HCT116 (cell line): ENCODE results near the gene PSMB7. TPM values are rescaled to one million over a fixed set of nuclear protein-coding genes. Genes with fewer than 3 reads are reported as not detected.

Experiments used
- ATAC-seq: fragments of 200-7000 bp; cut with Tn5 transposase; 2 replicates; pipeline ENCODE4 v1.9.1; 2020; ENCODE audit warnings: mild to moderate bottlenecking, moderate library complexity
- BruUV-seq: library from RNA; stranded (reverse); fragments of 400-500 nt; replicated peaks from 2 replicates; lab custom pipeline; 2021; lab: Mats Ljungman, UMichigan
- CTCF ChIA-PET: fragments of 300-600 bp; sonication (Branson Sonifier 250); formaldehyde crosslinking; loops from one replicate; lab custom pipeline; 2021; ENCODE audit warnings: antibody characterized with exemption; lab: Charles Lee
- POLR2A ChIA-PET: fragments of 300-600, 350-600 bp; sonication (Branson Sonifier 250); formaldehyde crosslinking; loops from one replicate; lab custom pipeline; 2021; ENCODE audit warnings: antibody characterized with exemption; lab: Charles Lee
- RAD21 ChIA-PET, 2 experiments: fragments of 300-600 bp; sonication (Branson Sonifier 250); formaldehyde crosslinking; loops; one replicate each; lab custom pipeline; 2023; ENCODE audit warnings: low total read pairs in 2 of 2; ENCODE audit not compliant: uncharacterized antibody in 2 of 2, unreplicated experiment in 2 of 2, low non-redundant PET in 1 of 2; lab: Charles Lee
- DNase-seq: peaks from one replicate; pipeline ENCODE4 v3.0.0-alpha.2; 2010; ENCODE audit warnings: low read depth, low spot score
- H2AFZ ChIP-seq: fragments of 200-600 bp; shearing (Covaris generic), sonication (generic); 2 replicates; pipeline ENCODE4 v1.6.1; 2017; ENCODE audit warnings: low read depth, mixed run types, mixed read lengths, antibody characterized with exemption, low read length; ENCODE audit not compliant: poor library complexity, severe bottlenecking
- H3K27ac ChIP-seq: 2 replicates; pipeline ENCODE4 v1.5.1; 2012; ENCODE audit warnings: low read depth, low read length
- H3K27me3 ChIP-seq: fragments of 200-600 bp; sonication (generic); 2 replicates; pipeline ENCODE4 v1.6.1; 2016; ENCODE audit warnings: mixed run types, low read length, mixed read lengths; ENCODE audit not compliant: insufficient read depth
- H3K36me3 ChIP-seq, 2 experiments: fragments of 200-500 bp in 1 of 2; fragments of 200-600 bp in 1 of 2; sonication (Bioruptor generic) in 1 of 2; sonication (generic) in 1 of 2; 2 replicates each; pipeline versions ENCODE4 v1.5.1 to v1.6.1; 2014 to 2016; ENCODE audit warnings: low read length in 2 of 2, inconsistent platforms in 1 of 2, mixed read lengths in 1 of 2, mixed run types in 1 of 2; ENCODE audit not compliant: insufficient read depth in 2 of 2, control insufficient read depth in 1 of 2
- H3K4me1 ChIP-seq, 2 experiments: fragments of 200-600 bp in 1 of 2; sonication (generic) in 1 of 2; 2 replicates each; pipeline versions ENCODE4 v1.5.1 to v1.6.1; 2012 to 2017; ENCODE audit warnings: low read length in 2 of 2, inconsistent platforms in 1 of 2, mild to moderate bottlenecking in 1 of 2, mixed read lengths in 1 of 2, mixed run types in 1 of 2, moderate library complexity in 1 of 2; ENCODE audit not compliant: insufficient read depth in 2 of 2, control insufficient read depth in 1 of 2
- H3K4me2 ChIP-seq: fragments of 200-600 bp; sonication (generic); 2 replicates; pipeline ENCODE4 v1.6.1; 2017; ENCODE audit warnings: mixed run types, low read length, mixed read lengths
- H3K4me3 ChIP-seq, 2 experiments: fragments of 200-600 bp in 1 of 2; sonication (generic) in 1 of 2; replicated peaks in 1 of 2; 2 replicates each; pipeline ENCODE4 v1.5.1; 2011 to 2016; ENCODE audit warnings: low read length in 2 of 2, control low read depth in 1 of 2, low read depth in 1 of 2, mild to moderate bottlenecking in 1 of 2, mixed read lengths in 1 of 2, mixed run types in 1 of 2
- H3K79me2 ChIP-seq: fragments of 200-600 bp; sonication (generic); 2 replicates; pipeline ENCODE4 v1.6.1; 2017; ENCODE audit warnings: mild to moderate bottlenecking, mixed run types, low read length, moderate library complexity, mixed read lengths; ENCODE audit not compliant: insufficient read depth
- H3K9ac ChIP-seq: fragments of 200-600 bp; sonication (generic); 2 replicates; pipeline ENCODE4 v1.6.1; 2016; ENCODE audit warnings: low read length, mixed read lengths
- H3K9me2 ChIP-seq: fragments of 200-600 bp; sonication (generic), shearing (Covaris generic); 2 replicates; pipeline ENCODE4 v1.6.1; 2017; ENCODE audit warnings: mixed run types, mild to moderate bottlenecking, moderate library complexity; ENCODE audit not compliant: insufficient read depth
- H3K9me3 ChIP-seq, 2 experiments: fragments of 200-500 bp in 1 of 2; fragments of 200-600 bp in 1 of 2; sonication (Bioruptor generic) in 1 of 2; sonication (generic) in 1 of 2; 2 replicates each; pipeline ENCODE4 v1.6.1; 2014 to 2017; ENCODE audit warnings: low read length in 2 of 2, mixed read lengths in 2 of 2, inconsistent platforms in 1 of 2, low read depth in 1 of 2, mild to moderate bottlenecking in 1 of 2, mixed run types in 1 of 2, moderate library complexity in 1 of 2; ENCODE audit not compliant: control insufficient read depth in 1 of 2, insufficient read depth in 1 of 2
- H4K20me1 ChIP-seq: fragments of 200-600 bp; sonication (generic), shearing (Covaris generic); 2 replicates; pipeline ENCODE4 v1.6.1; 2017; ENCODE audit warnings: mixed run types, mild to moderate bottlenecking, moderate library complexity; ENCODE audit not compliant: insufficient read depth
- CBX3 ChIP-seq: IDR thresholded peaks from 2 replicates; pipeline ENCODE4 v1.6.1; 2012; ENCODE audit warnings: low read depth
- CEBPB ChIP-seq: IDR thresholded peaks from 2 replicates; pipeline ENCODE4 v1.6.1; 2012; ENCODE audit warnings: low read depth
- EZH2 ChIP-seq: fragments of 200-600 bp; sonication (generic); IDR thresholded peaks from 2 replicates; pipeline ENCODE4 v1.6.1; 2017; ENCODE audit warnings: antibody characterized with exemption, mixed run types
- EZH2phosphoT487 ChIP-seq: fragments of 200-600 bp; IDR thresholded peaks from 2 replicates; pipeline ENCODE4 v1.6.1; 2018; ENCODE audit warnings: antibody characterized with exemption, borderline replicate concordance
- JUND ChIP-seq: IDR thresholded peaks from 2 replicates; pipeline ENCODE4 v1.6.1; 2012
- MAX ChIP-seq: IDR thresholded peaks from 2 replicates; pipeline ENCODE4 v1.6.1; 2012
- POLR2AphosphoS5 ChIP-seq: IDR thresholded peaks from 2 replicates; pipeline ENCODE4 v1.6.1; 2011; ENCODE audit warnings: mild to moderate bottlenecking, low read depth, low read length, moderate library complexity
- SP1 ChIP-seq: IDR thresholded peaks from 2 replicates; pipeline ENCODE4 v1.6.1; 2012; ENCODE audit warnings: low read depth
- YY1 ChIP-seq: IDR thresholded peaks from 2 replicates; pipeline ENCODE4 v1.6.1; 2011; ENCODE audit warnings: low read length, low read depth, moderate library complexity, mild to moderate bottlenecking; ENCODE audit not compliant: insufficient replicate concordance; ENCODE audit errors: extremely low read depth
- intact Hi-C: fragments of 100-400 bp; cut with micrococcal nuclease; formaldehyde crosslinking; loops from 2 replicates; pipeline ENCODE4 v1.10.0; 2022
- total RNA-seq: library from RNA; stranded (reverse); gene quantifications from one replicate; pipeline ENCODE4 v1.2.1, GENCODE V29; 2021; ENCODE audit not compliant: unreplicated experiment
- TF ChIP-seq, protein P1 (sequence below), 3 experiments: fragments of 200-600 bp in 1 of 3; sonication (generic) in 1 of 3; IDR thresholded peaks in 2 of 3; conservative IDR thresholded peaks in 1 of 3; 2 replicates each; pipeline ENCODE4 v1.5.1; 2012 to 2017; ENCODE audit warnings: low read depth in 2 of 3, low read length in 2 of 3, antibody characterized with exemption in 1 of 3, borderline replicate concordance in 1 of 3, control low read depth in 1 of 3, mild to moderate bottlenecking in 1 of 3, mixed read lengths in 1 of 3, mixed run types in 1 of 3, moderate library complexity in 1 of 3; ENCODE audit not compliant: insufficient read depth in 1 of 3
- TF ChIP-seq, protein P2 (sequence below): IDR thresholded peaks from 2 replicates; pipeline ENCODE4 v1.6.1; 2012
- TF ChIP-seq, protein P3 (sequence below): IDR thresholded peaks from 2 replicates; pipeline ENCODE4 v1.6.1; 2012; ENCODE audit warnings: low read depth

The PSMB7 gene
- total RNA-seq, 1 experiment from 2014 or later = 222 TPM

DNA sequence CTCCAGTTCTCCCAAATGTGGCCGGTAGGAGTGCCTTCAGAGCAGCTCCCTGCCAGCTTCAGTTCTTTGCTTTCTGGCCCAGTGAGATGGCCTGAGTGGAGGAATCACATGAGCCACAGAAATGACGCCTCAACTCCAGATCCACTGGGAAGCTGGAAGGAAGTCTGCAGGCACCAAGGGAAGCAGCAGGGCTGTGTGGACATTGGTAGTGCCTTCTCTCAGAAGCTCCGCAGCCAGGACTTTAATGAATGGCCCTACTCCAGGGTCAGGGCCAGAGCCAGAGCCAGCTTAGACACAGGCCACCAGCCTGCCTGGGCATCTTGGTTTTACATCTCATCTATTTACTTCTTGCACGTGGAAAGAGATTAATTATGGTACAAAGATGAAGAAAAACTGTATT is 12.0 kb upstream of the PSMB7 start:
- Histone ChIP-seq H3K9me2 (no peaks in the 10 kb centered on the region), H3K27ac (no peak overlapping the region), H3K4me1 (no peaks in the 10 kb centered on the region), H3K9me3 (no peaks in the 10 kb centered on the region), H3K36me3 (no peaks in the 10 kb centered on the region), H3K4me2 (no peak overlapping the region), H3K9ac (no peak overlapping the region), H3K4me3 (no peak overlapping the region), H3K27me3 (no peaks in the 10 kb centered on the region; the same call in 1 of the 2 replicates), H2AFZ (no peak overlapping the region), H4K20me1 (no peaks in the 10 kb centered on the region), H3K79me2 (no peaks in the 10 kb centered on the region)
- ChIA-PET CTCF (interaction anchor here (1.1 kb wide), 1 partner anchor 12 kb away, joined by 3 read pairs; the partner anchor contains the start of gene PSMB7), POLR2A (no interaction called here), RAD21 (no interaction called here)
- ATAC-seq (no peak), DNase-seq (no peak)
- TF ChIP-seq CBX3 (no peak), EZH2phosphoT487 (no peak), POLR2AphosphoS5 (no peak), YY1 (no peak), SP1 (no peak), EZH2 (no peak), JUND (no peak), MAX (no peak), CEBPB (no peak)
- TF ChIP-seq, protein P1, sequence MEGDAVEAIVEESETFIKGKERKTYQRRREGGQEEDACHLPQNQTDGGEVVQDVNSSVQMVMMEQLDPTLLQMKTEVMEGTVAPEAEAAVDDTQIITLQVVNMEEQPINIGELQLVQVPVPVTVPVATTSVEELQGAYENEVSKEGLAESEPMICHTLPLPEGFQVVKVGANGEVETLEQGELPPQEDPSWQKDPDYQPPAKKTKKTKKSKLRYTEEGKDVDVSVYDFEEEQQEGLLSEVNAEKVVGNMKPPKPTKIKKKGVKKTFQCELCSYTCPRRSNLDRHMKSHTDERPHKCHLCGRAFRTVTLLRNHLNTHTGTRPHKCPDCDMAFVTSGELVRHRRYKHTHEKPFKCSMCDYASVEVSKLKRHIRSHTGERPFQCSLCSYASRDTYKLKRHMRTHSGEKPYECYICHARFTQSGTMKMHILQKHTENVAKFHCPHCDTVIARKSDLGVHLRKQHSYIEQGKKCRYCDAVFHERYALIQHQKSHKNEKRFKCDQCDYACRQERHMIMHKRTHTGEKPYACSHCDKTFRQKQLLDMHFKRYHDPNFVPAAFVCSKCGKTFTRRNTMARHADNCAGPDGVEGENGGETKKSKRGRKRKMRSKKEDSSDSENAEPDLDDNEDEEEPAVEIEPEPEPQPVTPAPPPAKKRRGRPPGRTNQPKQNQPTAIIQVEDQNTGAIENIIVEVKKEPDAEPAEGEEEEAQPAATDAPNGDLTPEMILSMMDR (IDR thresholded peaks at IDR 0.05 in 2 of 3, conservative IDR thresholded peaks at IDR 0.05 in 1 of 3; ENCODE audit: borderline replicate concordance in 1 of 3, insufficient read depth in 1 of 3, low read depth in 2 of 3, low read length in 2 of 3) = no peak
- TF ChIP-seq, protein P2, sequence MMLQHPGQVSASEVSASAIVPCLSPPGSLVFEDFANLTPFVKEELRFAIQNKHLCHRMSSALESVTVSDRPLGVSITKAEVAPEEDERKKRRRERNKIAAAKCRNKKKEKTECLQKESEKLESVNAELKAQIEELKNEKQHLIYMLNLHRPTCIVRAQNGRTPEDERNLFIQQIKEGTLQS = no peak
- TF ChIP-seq, protein P3, sequence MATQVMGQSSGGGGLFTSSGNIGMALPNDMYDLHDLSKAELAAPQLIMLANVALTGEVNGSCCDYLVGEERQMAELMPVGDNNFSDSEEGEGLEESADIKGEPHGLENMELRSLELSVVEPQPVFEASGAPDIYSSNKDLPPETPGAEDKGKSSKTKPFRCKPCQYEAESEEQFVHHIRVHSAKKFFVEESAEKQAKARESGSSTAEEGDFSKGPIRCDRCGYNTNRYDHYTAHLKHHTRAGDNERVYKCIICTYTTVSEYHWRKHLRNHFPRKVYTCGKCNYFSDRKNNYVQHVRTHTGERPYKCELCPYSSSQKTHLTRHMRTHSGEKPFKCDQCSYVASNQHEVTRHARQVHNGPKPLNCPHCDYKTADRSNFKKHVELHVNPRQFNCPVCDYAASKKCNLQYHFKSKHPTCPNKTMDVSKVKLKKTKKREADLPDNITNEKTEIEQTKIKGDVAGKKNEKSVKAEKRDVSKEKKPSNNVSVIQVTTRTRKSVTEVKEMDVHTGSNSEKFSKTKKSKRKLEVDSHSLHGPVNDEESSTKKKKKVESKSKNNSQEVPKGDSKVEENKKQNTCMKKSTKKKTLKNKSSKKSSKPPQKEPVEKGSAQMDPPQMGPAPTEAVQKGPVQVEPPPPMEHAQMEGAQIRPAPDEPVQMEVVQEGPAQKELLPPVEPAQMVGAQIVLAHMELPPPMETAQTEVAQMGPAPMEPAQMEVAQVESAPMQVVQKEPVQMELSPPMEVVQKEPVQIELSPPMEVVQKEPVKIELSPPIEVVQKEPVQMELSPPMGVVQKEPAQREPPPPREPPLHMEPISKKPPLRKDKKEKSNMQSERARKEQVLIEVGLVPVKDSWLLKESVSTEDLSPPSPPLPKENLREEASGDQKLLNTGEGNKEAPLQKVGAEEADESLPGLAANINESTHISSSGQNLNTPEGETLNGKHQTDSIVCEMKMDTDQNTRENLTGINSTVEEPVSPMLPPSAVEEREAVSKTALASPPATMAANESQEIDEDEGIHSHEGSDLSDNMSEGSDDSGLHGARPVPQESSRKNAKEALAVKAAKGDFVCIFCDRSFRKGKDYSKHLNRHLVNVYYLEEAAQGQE = no peak
- intact Hi-C loops = no loop called here
- BruUV-seq = no TSS peak
